ENCODE measurements around the gene CFAP299. TPM values are rescaled to one million over a fixed set of nuclear protein-coding genes. Genes with fewer than 3 reads are reported as not detected.

The CFAP299 gene
- total RNA-seq, 1 donor from 2014 or later: not detected

- intact Hi-C loops (cut with micrococcal nuclease): loop anchor here (1.0 to 5.0 kb wide), 4 partner anchors 30 to 420 kb away; partner anchors contain the start of gene ANTXR2
Observed at GRCh38 chr4:80492761-80493160, 157.2 kb downstream of the CFAP299 start.

- intact Hi-C loops (cut with micrococcal nuclease): no loop called here
Observed at GRCh38 chr4:80495865-80496264, 160.3 kb downstream of the CFAP299 start.

- intact Hi-C loops (cut with micrococcal nuclease): no loop called here
Observed at GRCh38 chr4:80498725-80499124, 163.2 kb downstream of the CFAP299 start.

GRCh38 chr4:80500613-80501012 is 165.1 kb downstream of the CFAP299 start:
- intact Hi-C loops (cut with micrococcal nuclease): no loop called here

GRCh38 chr4:80507077-80507476 is 171.5 kb downstream of the CFAP299 start:
- intact Hi-C loops (cut with micrococcal nuclease): no loop called here

- intact Hi-C loops (cut with micrococcal nuclease): no loop called here
Observed at GRCh38 chr4:80507507-80507906, 172.0 kb downstream of the CFAP299 start.

- intact Hi-C loops (cut with micrococcal nuclease): no loop called here
Observed at GRCh38 chr4:80515496-80515895, 180.0 kb downstream of the CFAP299 start.

- intact Hi-C loops (cut with micrococcal nuclease): no loop called here
Observed at GRCh38 chr4:80521438-80521837, 185.9 kb downstream of the CFAP299 start.

GRCh38 chr4:80526697-80527096 is 191.2 kb downstream of the CFAP299 start:
- intact Hi-C loops (cut with micrococcal nuclease): no loop called here

GRCh38 chr4:80529026-80529425 is 193.5 kb downstream of the CFAP299 start:
- intact Hi-C loops (cut with micrococcal nuclease): no loop called here

- intact Hi-C loops (cut with micrococcal nuclease): no loop called here
Observed at GRCh38 chr4:80532674-80533333, 197.3 kb downstream of the CFAP299 start.

GRCh38 chr4:80535551-80535950 is 200.0 kb downstream of the CFAP299 start:
- intact Hi-C loops (cut with micrococcal nuclease): no loop called here

GRCh38 chr4:80538276-80538926 is 202.9 kb downstream of the CFAP299 start:
- intact Hi-C loops (cut with micrococcal nuclease): no loop called here

- intact Hi-C loops (cut with micrococcal nuclease): no loop called here
Observed at GRCh38 chr4:80539190-80539589, 203.7 kb downstream of the CFAP299 start.

GRCh38 chr4:80540349-80540748 is 204.8 kb downstream of the CFAP299 start:
- intact Hi-C loops (cut with micrococcal nuclease): loop anchor here (1.0 kb wide), 1 partner anchor 117 kb away; no protein-coding TSS in a partner anchor

- intact Hi-C loops (cut with micrococcal nuclease): loop anchor here (1.0 kb wide), 2 partner anchors 118 to 257 kb away; no protein-coding TSS in a partner anchor
Observed at GRCh38 chr4:80540785-80541469, 205.4 kb downstream of the CFAP299 start.

- intact Hi-C loops (cut with micrococcal nuclease): no loop called here
Observed at GRCh38 chr4:80542747-80543146, 207.2 kb downstream of the CFAP299 start.

GRCh38 chr4:80560337-80560736 is 224.8 kb downstream of the CFAP299 start:
- intact Hi-C loops (cut with micrococcal nuclease): no loop called here

- intact Hi-C loops (cut with micrococcal nuclease): no loop called here
Observed at GRCh38 chr4:80566203-80566872, 230.8 kb downstream of the CFAP299 start.

- intact Hi-C loops (cut with micrococcal nuclease): no loop called here
Observed at GRCh38 chr4:80568891-80569290, 233.4 kb downstream of the CFAP299 start.

- intact Hi-C loops (cut with micrococcal nuclease): no loop called here
Observed at GRCh38 chr4:80576796-80577195, 241.3 kb downstream of the CFAP299 start.

GRCh38 chr4:80578001-80578400 is 242.5 kb downstream of the CFAP299 start:
- intact Hi-C loops (cut with micrococcal nuclease): no loop called here

All from T-helper 1 cell treated with Interleukin-12 subunit alpha and Interleukin-12 subunit beta and Interleukin-4 antibody, amounts not matched to agents 30 ng/mL and 1 ng/mL, for 36 hours (primary cell).